ENCODE results near the gene IZUMO1R.
"Not testable (repeated sequence)": the region's sequence is repeated elsewhere in the genome, so short reads cannot be mapped to it uniquely, and the experiment has no call there.

The IZUMO1R gene

DNA sequence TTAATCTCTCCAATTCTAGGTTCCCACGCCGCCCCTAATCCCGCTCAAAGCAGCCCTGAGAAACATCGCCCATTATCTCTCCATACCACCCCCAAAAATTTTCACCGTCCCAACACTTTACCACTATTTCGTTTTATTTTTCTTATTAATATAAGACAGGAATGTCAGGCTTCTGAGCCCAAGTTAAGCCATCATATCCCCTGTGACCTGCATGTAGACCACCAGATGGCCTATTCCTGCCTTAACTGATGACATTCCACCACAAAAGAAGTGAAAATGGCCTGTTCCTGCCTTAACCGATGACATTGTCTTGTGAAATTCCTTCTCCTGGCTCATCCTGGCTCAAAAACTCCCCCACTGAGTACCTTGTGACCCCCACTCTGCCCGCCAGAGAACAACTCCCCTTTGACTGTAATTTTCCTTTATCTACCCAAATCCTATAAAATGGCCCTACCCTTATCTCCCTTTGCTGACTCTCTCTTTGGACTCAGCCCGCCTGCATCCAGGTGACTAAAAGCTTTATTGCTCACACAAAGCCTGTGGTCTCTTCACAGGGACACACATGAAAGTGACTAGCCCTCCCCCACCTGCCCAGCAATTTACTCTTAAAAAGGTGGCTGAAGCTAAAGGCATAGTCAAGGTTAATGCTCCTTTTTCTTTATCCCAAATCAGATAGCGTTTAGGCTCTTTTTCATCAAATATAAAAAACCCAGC, 46.6 kb downstream of the IZUMO1R start:
- H3K4me3 ChIP-seq (ENCODE audit: low read depth, low read length); H3K27me3 ChIP-seq (ENCODE audit: insufficient read depth, low read length); H3K27ac ChIP-seq (ENCODE audit: low read depth, low read length); H3K4me1 ChIP-seq (ENCODE audit: control insufficient read depth, insufficient read depth, low read length, unreplicated experiment); H3K36me3 ChIP-seq (ENCODE audit: insufficient read depth, low read length); H2AFZ ChIP-seq (ENCODE audit: low read length, unreplicated experiment); H3K79me2 ChIP-seq (ENCODE audit: control insufficient read depth, insufficient read depth, low read length, unreplicated experiment): not testable (repeated sequence)
